ENCODE measurements around the gene EXOC6B. TPM values are rescaled to one million over a fixed set of nuclear protein-coding genes. Genes with fewer than 3 reads are reported as not detected.

Gene EXOC6B
- total RNA-seq, 4 donors from 2014 or later: 21.0 to 57.7 (median 36.1) TPM

DNA sequence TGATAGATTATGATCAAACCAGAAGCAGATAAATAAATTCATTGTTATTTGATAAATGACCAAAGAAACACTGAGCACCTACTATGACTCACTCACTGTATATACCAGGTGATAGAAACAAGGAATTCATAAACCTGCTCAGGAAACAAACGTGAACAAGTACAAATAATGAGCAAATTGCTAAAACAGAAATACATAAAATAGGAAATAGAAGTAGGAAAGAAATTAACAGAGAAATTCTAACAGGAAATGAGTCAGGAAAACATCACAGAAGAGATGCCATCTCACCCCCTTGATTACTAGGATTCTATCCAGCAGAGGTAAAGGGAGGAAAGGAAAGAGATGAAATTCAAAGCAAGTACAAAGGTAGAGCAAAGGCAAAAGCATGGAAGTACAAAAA is 31.3 kb downstream of the EXOC6B start:
- no peaks in the 10 kb centered on the region for H3K9me3 ChIP-seq
- intact Hi-C loops (cut with DNase I): no loop called here

DNA sequence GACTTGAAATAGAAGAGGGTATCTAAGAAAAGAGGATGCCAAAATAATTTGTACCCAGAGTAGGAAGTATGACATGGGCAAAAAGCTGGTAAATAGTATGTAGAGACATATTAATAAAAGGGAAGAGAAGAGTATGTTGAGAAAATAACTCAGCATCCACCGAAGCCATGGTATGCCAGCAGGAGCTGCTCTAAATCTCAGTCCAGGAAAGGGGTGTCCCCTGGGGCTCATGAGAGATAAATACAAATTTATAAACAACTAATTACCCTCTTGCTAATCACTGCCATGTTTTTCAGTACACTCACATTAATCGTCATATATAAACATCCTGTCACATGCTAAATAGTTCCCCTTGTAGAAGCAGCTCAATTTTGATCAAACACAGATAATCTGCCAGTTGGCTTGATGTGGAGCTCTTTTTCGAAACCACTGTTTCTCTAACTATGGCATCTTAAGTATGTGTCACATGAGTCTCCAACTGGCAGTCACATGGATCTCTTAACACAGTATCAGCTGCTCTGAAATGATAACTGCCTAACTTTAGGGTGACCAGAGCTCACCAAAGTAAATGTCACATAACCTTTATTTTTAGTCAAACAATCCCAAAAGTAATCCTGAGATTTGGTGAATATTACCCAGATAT is 31.9 kb downstream of the EXOC6B start:
- Histone ChIP-seq H3K36me3 (no peaks in the 10 kb centered on the region), H3K4me1 (peaks cover 6 to 19% (median 6%) of the 10 kb centered on the region in 3 donors), H3K9me3 (no peaks in the 10 kb centered on the region), H3K4me3 (no peak overlapping the region), H3K27ac (no peak overlapping the region), H3K27me3 (no peaks in the 10 kb centered on the region)
- 52 to 59% methylated on average over 3 of the region's 3 CpGs for WGBS, 2 donors
- DNase-seq: no peak
- intact Hi-C loops (cut with DNase I): no loop called here
- no peak for TF ChIP-seq POLR2A (IDR thresholded peaks at IDR 0.05)
- TF ChIP-seq, protein P1, sequence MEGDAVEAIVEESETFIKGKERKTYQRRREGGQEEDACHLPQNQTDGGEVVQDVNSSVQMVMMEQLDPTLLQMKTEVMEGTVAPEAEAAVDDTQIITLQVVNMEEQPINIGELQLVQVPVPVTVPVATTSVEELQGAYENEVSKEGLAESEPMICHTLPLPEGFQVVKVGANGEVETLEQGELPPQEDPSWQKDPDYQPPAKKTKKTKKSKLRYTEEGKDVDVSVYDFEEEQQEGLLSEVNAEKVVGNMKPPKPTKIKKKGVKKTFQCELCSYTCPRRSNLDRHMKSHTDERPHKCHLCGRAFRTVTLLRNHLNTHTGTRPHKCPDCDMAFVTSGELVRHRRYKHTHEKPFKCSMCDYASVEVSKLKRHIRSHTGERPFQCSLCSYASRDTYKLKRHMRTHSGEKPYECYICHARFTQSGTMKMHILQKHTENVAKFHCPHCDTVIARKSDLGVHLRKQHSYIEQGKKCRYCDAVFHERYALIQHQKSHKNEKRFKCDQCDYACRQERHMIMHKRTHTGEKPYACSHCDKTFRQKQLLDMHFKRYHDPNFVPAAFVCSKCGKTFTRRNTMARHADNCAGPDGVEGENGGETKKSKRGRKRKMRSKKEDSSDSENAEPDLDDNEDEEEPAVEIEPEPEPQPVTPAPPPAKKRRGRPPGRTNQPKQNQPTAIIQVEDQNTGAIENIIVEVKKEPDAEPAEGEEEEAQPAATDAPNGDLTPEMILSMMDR (IDR thresholded peaks at IDR 0.05): no peak

More for the DNA sequence above, 31.3 kb downstream of the EXOC6B start:
- DNase-seq: no peak
- Histone ChIP-seq H3K4me3 (no peak overlapping the region), H3K36me3 (no peaks in the 10 kb centered on the region), H3K27ac (no peak overlapping the region), H3K4me1 (peaks cover 0 to 13% (median under 1%) of the 10 kb centered on the region in 3 donors), H3K27me3 (no peaks in the 10 kb centered on the region)
- no peak for TF ChIP-seq POLR2A (IDR thresholded peaks at IDR 0.05)
- TF ChIP-seq, protein P1 (IDR thresholded peaks at IDR 0.05): no peak
- WGBS, 2 donors: 17 to 43% methylated on average over 1 of the region's 1 CpG

DNA sequence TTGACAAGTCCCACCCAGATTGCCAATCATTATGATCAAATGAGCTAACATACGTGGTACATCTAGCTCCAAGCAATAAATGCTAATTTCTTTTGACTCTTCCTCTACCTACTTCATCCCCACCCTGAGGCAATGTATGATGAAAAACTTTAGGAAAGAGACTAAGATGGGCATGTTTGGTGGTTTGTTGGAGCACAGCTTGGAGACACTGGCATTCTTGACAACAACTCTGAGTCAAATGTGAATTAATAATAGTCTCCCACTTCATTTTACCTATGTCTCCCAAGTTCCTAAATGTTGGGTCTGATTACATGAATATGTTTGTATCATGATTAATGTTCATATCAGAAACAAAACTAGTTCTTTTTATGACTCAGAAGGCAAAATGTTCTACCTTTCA is 36.6 kb downstream of the EXOC6B start:
- no peaks in the 10 kb centered on the region for H3K27me3 ChIP-seq
- peaks cover 0 to 12% (median 0%) of the 10 kb centered on the region in 3 donors for H3K36me3 ChIP-seq
- H3K4me1 ChIP-seq: peaks cover 11 to 16% (median 12%) of the 10 kb centered on the region in 3 donors
- DNase-seq: no peak
- no peak overlapping the region for H3K4me3 ChIP-seq
- WGBS, 2 donors: 29 to 35% methylated on average over 1 of the region's 1 CpG
- H3K27ac ChIP-seq: peak overlapping the region in 2 of 4 donors; percentile 16 to 31
- no peaks in the 10 kb centered on the region for H3K9me3 ChIP-seq
- intact Hi-C loops (cut with DNase I): no loop called here
- TF ChIP-seq, protein P1 (IDR thresholded peaks at IDR 0.05): no peak
- no peak for TF ChIP-seq POLR2A (IDR thresholded peaks at IDR 0.05)

DNA sequence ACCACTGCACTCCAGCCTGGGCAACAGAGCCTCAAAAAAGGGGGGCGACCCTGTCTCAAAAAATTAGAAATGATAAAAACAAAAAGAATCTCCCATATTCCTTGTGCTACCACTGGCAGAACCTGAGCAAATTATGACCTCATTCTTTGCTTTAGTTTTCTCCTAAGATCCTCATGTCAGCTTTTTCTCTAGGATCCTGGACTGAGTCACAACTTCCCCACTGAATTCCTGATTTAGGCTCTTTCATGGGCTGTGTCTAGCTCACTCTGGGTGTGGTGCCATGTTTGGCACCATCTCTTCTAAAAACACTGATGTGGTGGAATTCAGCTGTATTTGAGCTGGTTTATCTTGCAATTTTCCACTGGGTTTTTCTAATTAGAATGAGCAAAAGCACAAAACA is 37.1 kb downstream of the EXOC6B start:
- Histone ChIP-seq H3K9me3 (no peaks in the 10 kb centered on the region), H3K36me3 (peaks cover 0 to 17% (median 0%) of the 10 kb centered on the region in 3 donors), H3K27me3 (no peaks in the 10 kb centered on the region), H3K4me1 (peaks cover 11 to 15% (median 12%) of the 10 kb centered on the region in 3 donors), H3K4me3 (no peak overlapping the region), H3K27ac (peak overlapping the region in 2 of 4 donors; percentile 16 to 31)
- DNase-seq: no peak
- 69 to 100% methylated on average over 1 of the region's 1 CpG for WGBS, 2 donors
- TF ChIP-seq POLR2A (IDR thresholded peaks at IDR 0.05): no peak
- TF ChIP-seq, protein P1 (IDR thresholded peaks at IDR 0.05): no peak
- intact Hi-C loops (cut with DNase I): no loop called here

DNA sequence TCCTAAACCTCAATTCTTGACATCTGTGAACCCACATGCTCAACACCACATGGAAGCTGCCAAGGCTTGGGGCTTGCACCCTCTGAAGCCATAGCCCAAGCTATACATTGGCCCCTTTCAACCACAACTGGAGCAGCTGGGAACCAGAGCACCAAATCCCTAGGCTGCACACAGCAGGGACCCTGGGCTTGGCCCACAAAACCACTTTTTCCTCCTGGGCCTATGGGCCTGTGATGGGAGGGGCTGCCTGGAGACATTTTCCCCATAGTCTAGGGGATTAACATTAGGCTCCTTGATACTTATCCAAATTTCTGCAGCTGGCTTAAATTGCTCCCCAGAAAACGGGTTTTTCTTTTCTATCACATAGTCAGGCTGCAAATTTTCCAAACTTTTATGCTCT is 40.3 kb downstream of the EXOC6B start:
- 17 to 40% methylated on average over 1 of the region's 1 CpG for WGBS, 2 donors

More for the DNA sequence above, 40.3 kb downstream of the EXOC6B start:
- Histone ChIP-seq H3K9me3 (no peaks in the 10 kb centered on the region), H3K27ac (no peak overlapping the region), H3K27me3 (no peaks in the 10 kb centered on the region), H3K4me1 (peaks cover 11 to 25% (median 13%) of the 10 kb centered on the region in 3 donors), H3K4me3 (no peak overlapping the region), H3K36me3 (peaks cover 0 to 20% (median 0%) of the 10 kb centered on the region in 3 donors)
- no peak for DNase-seq
- intact Hi-C loops (cut with DNase I): no loop called here
- TF ChIP-seq, protein P1 (IDR thresholded peaks at IDR 0.05): no peak
- no peak for TF ChIP-seq POLR2A (IDR thresholded peaks at IDR 0.05)

Data from esophagus squamous epithelium (tissue), 5 donors.